Activated CD4-positive, alpha-beta T cell treated with anti-CD3 and anti-CD28 coated beads, Interleukin-2, Interleukin-4, amounts not matched to agents 100 ng/mL and 50 ng/mL, durations not matched to agents 16 hours and 8 hours (primary cell): ENCODE data around the gene KIAA1210.

Experiments
- DNase-seq: peaks from one replicate; pipeline ENCODE4 v3.0.0-alpha.2; 2020; ENCODE audit warnings: low spot score

KIAA1210 gene

GRCh38 chrX:119127650-119128049 is at the start of gene KIAA1210:
Gene KIAA1210, minus strand, starts transcription at chrX:119127812. Its CDS starts 4,170 bp downstream, at chrX:119123642.
- no peak for DNase-seq

- DNase-seq, result no peak
Measured at GRCh38 chrX:119177278-119177677, 49.7 kb upstream of the KIAA1210 start.

- DNase-seq, result no peak
Measured at GRCh38 chrX:119174900-119175299, 47.3 kb upstream of the KIAA1210 start.

GRCh38 chrX:119168104-119168503 is 40.5 kb upstream of the KIAA1210 start:
- DNase-seq, result no peak

GRCh38 chrX:119158226-119158625 is 30.6 kb upstream of the KIAA1210 start:
- DNase-seq, result no peak

- no peak for DNase-seq
Measured at GRCh38 chrX:119156241-119156640, 28.6 kb upstream of the KIAA1210 start.

GRCh38 chrX:119155416-119156035 is 27.9 kb upstream of the KIAA1210 start:
- no peak for DNase-seq

- no peak for DNase-seq
Measured at GRCh38 chrX:119151051-119151380, 23.4 kb upstream of the KIAA1210 start.

- DNase-seq, result no peak
Measured at GRCh38 chrX:119150163-119151050, 22.8 kb upstream of the KIAA1210 start.

GRCh38 chrX:119147486-119147885 is 19.9 kb upstream of the KIAA1210 start:
- no peak for DNase-seq

GRCh38 chrX:119145241-119145653 is 17.6 kb upstream of the KIAA1210 start:
- DNase-seq, result peak; percentile 3

- no peak for DNase-seq
Measured at GRCh38 chrX:119134466-119134865, 6.9 kb upstream of the KIAA1210 start.

- DNase-seq, result no peak
Measured at GRCh38 chrX:119132961-119133360, 5.3 kb upstream of the KIAA1210 start.

- no peak for DNase-seq
Measured at GRCh38 chrX:119132316-119132715, 4.7 kb upstream of the KIAA1210 start.

GRCh38 chrX:119130911-119131310 is 3.3 kb upstream of the KIAA1210 start:
- no peak for DNase-seq

GRCh38 chrX:119121341-119121740 is 6.3 kb downstream of the KIAA1210 start:
- DNase-seq, result no peak

- peak; percentile 43 for DNase-seq
Measured at GRCh38 chrX:119118780-119119395, 8.7 kb downstream of the KIAA1210 start.

- no peak for DNase-seq
Measured at GRCh38 chrX:119107206-119107605, 20.4 kb downstream of the KIAA1210 start.

GRCh38 chrX:119105826-119106225 is 21.8 kb downstream of the KIAA1210 start:
- DNase-seq, result no peak

GRCh38 chrX:119101168-119101567 is 26.4 kb downstream of the KIAA1210 start:
- DNase-seq, result peak; percentile 1

GRCh38 chrX:119095936-119096335 is 31.7 kb downstream of the KIAA1210 start:
- no peak for DNase-seq

- DNase-seq, result no peak
Measured at GRCh38 chrX:119094819-119095218, 32.8 kb downstream of the KIAA1210 start.
